Breast epithelium (tissue), 3 donors: Measurements from ENCODE around the gene GGA3.

Source experiments
- POLR2A ChIP-seq: fragments of 450-650 bp; IDR thresholded peaks from one replicate; pipeline ENCODE4 v1.6.1; 2016; ENCODE audit warnings: antibody characterized with exemption, mild to moderate bottlenecking, moderate library complexity
- POLR2AphosphoS5 ChIP-seq, 3 donors: sonication (generic); formaldehyde crosslinking; IDR thresholded peaks; one replicate each; pipeline ENCODE4 v1.6.1; 2017; ENCODE audit warnings: antibody characterized with exemption in 3 of 3
- TF ChIP-seq, protein P1 (sequence below), 3 donors: fragments of 450-650 bp; IDR thresholded peaks; one replicate each; pipeline ENCODE4 v1.5.1; 2016 to 2017; ENCODE audit warnings: antibody characterized with exemption in 3 of 3, mild to moderate bottlenecking in 3 of 3, moderate library complexity in 3 of 3

DNA sequence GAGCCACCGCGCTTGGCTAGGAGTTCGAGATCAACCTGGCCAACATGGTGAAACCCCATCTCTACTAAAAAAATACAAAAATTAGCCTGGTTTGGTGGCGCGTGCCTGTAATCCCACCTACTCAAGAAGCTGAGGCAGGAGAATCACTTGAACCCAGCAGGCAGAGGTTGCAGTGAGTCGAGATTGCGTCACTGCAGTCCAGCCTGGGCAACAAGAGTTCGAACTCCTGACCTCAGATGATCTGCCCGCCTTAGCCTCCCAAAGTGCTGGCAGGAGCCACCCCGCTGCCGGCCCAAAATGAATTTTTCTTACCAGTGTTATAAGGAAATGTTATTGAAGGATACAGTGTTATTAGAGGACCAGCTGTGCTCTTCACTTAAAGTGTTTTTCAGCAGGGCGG is 53.6 kb downstream of the GGA3 start:
- TF ChIP-seq, protein P1, sequence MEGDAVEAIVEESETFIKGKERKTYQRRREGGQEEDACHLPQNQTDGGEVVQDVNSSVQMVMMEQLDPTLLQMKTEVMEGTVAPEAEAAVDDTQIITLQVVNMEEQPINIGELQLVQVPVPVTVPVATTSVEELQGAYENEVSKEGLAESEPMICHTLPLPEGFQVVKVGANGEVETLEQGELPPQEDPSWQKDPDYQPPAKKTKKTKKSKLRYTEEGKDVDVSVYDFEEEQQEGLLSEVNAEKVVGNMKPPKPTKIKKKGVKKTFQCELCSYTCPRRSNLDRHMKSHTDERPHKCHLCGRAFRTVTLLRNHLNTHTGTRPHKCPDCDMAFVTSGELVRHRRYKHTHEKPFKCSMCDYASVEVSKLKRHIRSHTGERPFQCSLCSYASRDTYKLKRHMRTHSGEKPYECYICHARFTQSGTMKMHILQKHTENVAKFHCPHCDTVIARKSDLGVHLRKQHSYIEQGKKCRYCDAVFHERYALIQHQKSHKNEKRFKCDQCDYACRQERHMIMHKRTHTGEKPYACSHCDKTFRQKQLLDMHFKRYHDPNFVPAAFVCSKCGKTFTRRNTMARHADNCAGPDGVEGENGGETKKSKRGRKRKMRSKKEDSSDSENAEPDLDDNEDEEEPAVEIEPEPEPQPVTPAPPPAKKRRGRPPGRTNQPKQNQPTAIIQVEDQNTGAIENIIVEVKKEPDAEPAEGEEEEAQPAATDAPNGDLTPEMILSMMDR (IDR thresholded peaks at IDR 0.05): no peak
- TF ChIP-seq POLR2A: no peak
- no peak for TF ChIP-seq POLR2AphosphoS5 (IDR thresholded peaks at IDR 0.05)
